SIG-M5 treated with dmso at 0.1 percent for 504 hours (cell line): Measurements from ENCODE around the gene TMED4.
A peak's percentile ranks its signal among the peaks of the same experiment; 100 is the strongest.

Source experiments
- DNase-seq: peaks from one replicate; lab custom pipeline; 2025; ENCODE audit not compliant: unreplicated experiment; lab: John Stamatoyannopoulos, UW

The TMED4 gene

GRCh38 chr7:44581879-44582603 is at the start of gene TMED4:
TMED4 (minus strand) TSS chr7:44582231; CDS start chr7:44582206, 25 bp downstream.
- DNase-seq = peak; percentile 98

GRCh38 chr7:44631458-44632115 is 49.6 kb upstream of the TMED4 start:
- peak; percentile 33 for DNase-seq

- DNase-seq = no peak
Measured at GRCh38 chr7:44630792-44631457, 48.9 kb upstream of the TMED4 start.

- peak; percentile 44 for DNase-seq
Measured at GRCh38 chr7:44629829-44630522, 47.9 kb upstream of the TMED4 start.

GRCh38 chr7:44626620-44627019 is 44.6 kb upstream of the TMED4 start:
- DNase-seq = no peak

GRCh38 chr7:44625526-44626471 is 43.8 kb upstream of the TMED4 start:
- no peak for DNase-seq

GRCh38 chr7:44624318-44624717 is 42.3 kb upstream of the TMED4 start:
- DNase-seq = no peak

GRCh38 chr7:44622342-44623151 is 40.5 kb upstream of the TMED4 start:
- peak; percentile 16 for DNase-seq

- no peak for DNase-seq
Measured at GRCh38 chr7:44621750-44622103, 39.7 kb upstream of the TMED4 start.

- no peak for DNase-seq
Measured at GRCh38 chr7:44621034-44621749, 39.2 kb upstream of the TMED4 start.

- peak; percentile 38 for DNase-seq
Measured at GRCh38 chr7:44618753-44619152, 36.7 kb upstream of the TMED4 start.

- no peak for DNase-seq
Measured at GRCh38 chr7:44618045-44618444, 36.0 kb upstream of the TMED4 start.

- DNase-seq = no peak
Measured at GRCh38 chr7:44617225-44617890, 35.3 kb upstream of the TMED4 start.

GRCh38 chr7:44616545-44616944 is 34.5 kb upstream of the TMED4 start:
- no peak for DNase-seq

GRCh38 chr7:44615793-44616192 is 33.8 kb upstream of the TMED4 start:
- no peak for DNase-seq

GRCh38 chr7:44615149-44615611 is 33.1 kb upstream of the TMED4 start:
- peak; percentile 48 for DNase-seq

- no peak for DNase-seq
Measured at GRCh38 chr7:44609829-44610228, 27.8 kb upstream of the TMED4 start.

- DNase-seq = no peak
Measured at GRCh38 chr7:44608916-44609648, 27.1 kb upstream of the TMED4 start.
